Measurements from ENCODE around the gene DTD1.

DTD1 gene

GRCh38 chr20:18702736-18703135, 114.9 kb downstream of the DTD1 start:
- DNase-seq = no peak

GRCh38 chr20:18705490-18705889, 117.6 kb downstream of the DTD1 start:
- DNase-seq = no peak

GRCh38 chr20:18705910-18706309, 118.1 kb downstream of the DTD1 start:
- DNase-seq = no peak

GRCh38 chr20:18712131-18712530, 124.3 kb downstream of the DTD1 start:
- DNase-seq = no peak

GRCh38 chr20:18712882-18713281, 125.0 kb downstream of the DTD1 start:
- DNase-seq = no peak

GRCh38 chr20:18715564-18715963, 127.7 kb downstream of the DTD1 start:
- DNase-seq = no peak

- DNase-seq = no peak
These were observed 129.2 kb downstream of the DTD1 start for GRCh38 chr20:18717062-18717461.

- no peak for DNase-seq
These were observed 130.3 kb downstream of the DTD1 start for GRCh38 chr20:18718129-18718528.

- DNase-seq = no peak
These were observed 131.6 kb downstream of the DTD1 start for GRCh38 chr20:18719426-18719825.

- DNase-seq = peak in 2 of 56 donors; percentile 5 to 11
These were observed 133.8 kb downstream of the DTD1 start for GRCh38 chr20:18721551-18722115.

GRCh38 chr20:18722371-18722770, 134.5 kb downstream of the DTD1 start:
- DNase-seq = no peak

GRCh38 chr20:18724077-18724476, 136.2 kb downstream of the DTD1 start:
- DNase-seq = no peak

- DNase-seq = no peak
These were observed 137.1 kb downstream of the DTD1 start for GRCh38 chr20:18724788-18725464.

- no peak for DNase-seq
These were observed 139.2 kb downstream of the DTD1 start for GRCh38 chr20:18727032-18727508.

- DNase-seq = no peak
These were observed 140.5 kb downstream of the DTD1 start for GRCh38 chr20:18728165-18728869.

GRCh38 chr20:18728870-18729224, 141.0 kb downstream of the DTD1 start:
- no peak for DNase-seq

- DNase-seq = no peak
These were observed 141.5 kb downstream of the DTD1 start for GRCh38 chr20:18729231-18729825.

- DNase-seq = no peak
These were observed 144.1 kb downstream of the DTD1 start for GRCh38 chr20:18731940-18732339.

- no peak for DNase-seq
These were observed 146.8 kb downstream of the DTD1 start for GRCh38 chr20:18734525-18735189.

GRCh38 chr20:18737140-18737539, 149.3 kb downstream of the DTD1 start:
- no peak for DNase-seq

- no peak for DNase-seq
These were observed 150.2 kb downstream of the DTD1 start for GRCh38 chr20:18738055-18738454.

GRCh38 chr20:18738888-18739287, 151.0 kb downstream of the DTD1 start:
- no peak for DNase-seq
